ENCODE data around the gene ELP2.

The ELP2 gene

GRCh38 chr18:36132756-36133155 is 3.1 kb downstream of the ELP2 start:
- ATAC-seq (no peak), DNase-seq (ENCODE audit: low spot score in 2 of 2) (no peak)
- peaks cover 44% of the 10 kb centered on the region for H3K4me1 Mint-ChIP-seq
- H3K36me3 Mint-ChIP-seq: peaks cover 57% of the 10 kb centered on the region
- H3K27ac Mint-ChIP-seq: peak overlapping the region; percentile 46
- peak overlapping the region; percentile 92 for H3K4me3 Mint-ChIP-seq
- no peaks in the 10 kb centered on the region for H3K9me3 Mint-ChIP-seq

- Mint-ChIP-seq H3K36me3 (peaks cover 76% of the 10 kb centered on the region), H3K4me3 (no peak overlapping the region), H3K4me1 (peaks cover 37% of the 10 kb centered on the region), H3K27ac (peak overlapping the region; percentile 7), H3K9me3 (no peaks in the 10 kb centered on the region)
- ATAC-seq (no peak), DNase-seq (ENCODE audit: low spot score in 2 of 2) (no peak)
These were observed 5.6 kb downstream of the ELP2 start for GRCh38 chr18:36135264-36135663.

DNA sequence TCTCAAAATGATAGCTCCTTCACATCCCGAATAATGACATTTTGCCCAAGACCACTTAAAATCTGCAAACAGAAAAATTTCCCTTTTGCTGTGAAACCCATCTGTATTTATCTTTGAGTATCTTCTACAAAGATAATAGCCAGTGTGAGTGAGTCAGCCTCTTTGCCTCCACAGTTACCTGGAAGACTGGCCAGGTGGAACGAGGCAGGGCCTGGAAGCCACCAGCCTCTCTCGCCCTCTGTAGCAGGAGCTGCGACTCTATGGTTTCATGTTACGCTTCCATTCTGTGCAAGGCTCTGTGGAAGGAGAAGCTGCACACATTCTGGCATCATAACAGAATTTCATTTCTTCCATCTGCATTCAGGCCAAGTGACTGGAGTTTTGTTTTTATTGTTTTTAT is 9.5 kb downstream of the ELP2 start:
- no peak for DNase-seq (ENCODE audit: low spot score in 2 of 2)
- no peak overlapping the region for H3K27ac Mint-ChIP-seq
- H3K36me3 Mint-ChIP-seq: peaks cover 100% of the 10 kb centered on the region
- no peak for ATAC-seq
- H3K4me3 Mint-ChIP-seq: no peak overlapping the region
- no peaks in the 10 kb centered on the region for H3K9me3 Mint-ChIP-seq
- peaks cover 11% of the 10 kb centered on the region for H3K4me1 Mint-ChIP-seq

- Mint-ChIP-seq H3K36me3 (peaks cover 100% of the 10 kb centered on the region), H3K9me3 (no peaks in the 10 kb centered on the region), H3K4me3 (no peak overlapping the region), H3K27ac (no peak overlapping the region), H3K4me1 (peaks cover 5% of the 10 kb centered on the region)
- DNase-seq (ENCODE audit: low spot score in 2 of 2) (no peak), ATAC-seq (peak; percentile 43)
These were observed 11.9 kb downstream of the ELP2 start for GRCh38 chr18:36141576-36141975.

DNA sequence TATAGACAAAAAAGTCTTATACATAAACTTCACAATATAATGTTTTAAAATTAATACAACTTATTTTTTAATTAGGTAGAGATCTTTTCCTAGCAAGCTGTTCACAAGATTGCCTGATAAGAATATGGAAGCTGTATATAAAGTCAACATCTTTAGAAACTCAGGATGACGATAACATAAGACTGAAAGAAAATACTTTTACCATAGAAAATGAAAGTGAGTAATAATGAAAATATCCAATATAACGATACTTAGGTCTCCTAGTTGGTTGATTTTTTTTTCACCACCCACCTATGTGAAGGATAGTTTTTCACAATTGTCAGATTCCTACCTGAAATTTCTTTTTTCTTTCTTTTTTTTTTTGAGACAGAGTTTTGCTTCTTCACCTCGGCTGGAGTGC is 13.1 kb downstream of the ELP2 start:
- DNase-seq (ENCODE audit: low spot score in 2 of 2) (no peak), ATAC-seq (no peak)
- H3K4me3 Mint-ChIP-seq: no peak overlapping the region
- peaks cover 5% of the 10 kb centered on the region for H3K4me1 Mint-ChIP-seq
- H3K27ac Mint-ChIP-seq: no peak overlapping the region
- no peaks in the 10 kb centered on the region for H3K9me3 Mint-ChIP-seq
- H3K36me3 Mint-ChIP-seq: peaks cover 100% of the 10 kb centered on the region

DNA sequence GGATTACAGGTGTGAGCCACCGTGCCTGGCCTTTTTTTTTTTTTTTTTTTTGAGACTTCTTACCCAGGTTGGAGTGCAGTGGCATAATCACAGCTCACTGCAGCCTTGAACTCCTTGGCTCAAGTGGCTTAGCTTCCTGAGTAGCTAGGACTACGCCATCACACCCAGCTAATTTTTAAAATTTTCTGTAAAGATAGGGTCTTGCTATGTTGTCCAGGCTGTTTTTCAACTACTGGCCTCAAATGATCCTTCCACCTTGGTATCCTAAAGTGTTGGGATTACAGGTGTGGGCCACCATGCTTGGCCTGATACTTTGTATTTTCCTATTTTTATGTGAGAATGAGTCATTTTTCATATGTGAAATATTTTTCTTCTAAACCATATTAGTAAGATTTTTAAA is 13.7 kb downstream of the ELP2 start:
- no peak for DNase-seq (ENCODE audit: low spot score in 2 of 2)
- Mint-ChIP-seq H3K36me3 (peaks cover 100% of the 10 kb centered on the region), H3K27ac (no peak overlapping the region)

DNA sequence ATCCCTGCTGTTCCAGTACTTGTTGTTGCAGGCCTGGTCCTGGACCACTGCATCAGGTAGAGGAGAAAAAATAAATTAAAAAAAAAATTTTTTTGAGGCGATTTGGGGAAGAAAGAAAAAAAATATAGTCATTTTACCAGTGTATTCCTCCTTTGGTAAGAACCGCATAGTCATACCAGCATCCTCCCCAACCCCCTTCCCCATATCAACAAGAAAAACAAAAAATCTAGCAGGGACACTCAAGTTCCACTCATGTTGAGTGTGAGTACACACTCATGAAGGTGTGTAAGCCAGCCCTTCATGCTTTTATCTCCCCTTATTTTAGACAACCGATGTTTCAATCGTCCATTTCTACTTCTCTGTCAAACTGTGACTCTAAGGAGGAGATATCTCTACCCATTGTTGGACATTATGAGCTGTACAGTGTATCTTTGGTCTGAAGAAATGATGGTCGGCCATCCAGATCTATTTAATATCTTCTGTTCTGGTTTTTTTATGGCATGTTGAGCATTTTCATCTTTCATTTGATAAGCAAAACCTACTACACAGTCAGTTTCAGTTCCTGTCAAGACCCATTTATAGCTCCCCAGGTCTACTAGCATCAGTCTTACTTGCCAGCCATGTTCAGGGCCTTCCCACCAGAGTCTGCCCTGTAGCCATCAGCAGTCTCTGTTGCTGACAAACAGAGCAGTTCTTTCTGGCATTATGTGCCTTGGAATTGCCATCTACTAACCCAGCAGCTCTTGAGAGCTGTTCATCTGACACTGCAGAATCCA is 20.0 kb downstream of the ELP2 start:
- no peak for ATAC-seq
- peaks cover 19% of the 10 kb centered on the region for H3K4me1 Mint-ChIP-seq
- H3K9me3 Mint-ChIP-seq: no peaks in the 10 kb centered on the region
- peaks cover 100% of the 10 kb centered on the region for H3K36me3 Mint-ChIP-seq
- no peak for DNase-seq (ENCODE audit: low spot score in 2 of 2)
- peak overlapping the region; percentile 52 for H3K27ac Mint-ChIP-seq
- H3K4me3 Mint-ChIP-seq: no peak overlapping the region

More for the DNA sequence above, 13.7 kb downstream of the ELP2 start:
- ATAC-seq: no peak
- Mint-ChIP-seq H3K9me3 (no peaks in the 10 kb centered on the region), H3K4me1 (peaks cover 5% of the 10 kb centered on the region), H3K4me3 (no peak overlapping the region)

DNA sequence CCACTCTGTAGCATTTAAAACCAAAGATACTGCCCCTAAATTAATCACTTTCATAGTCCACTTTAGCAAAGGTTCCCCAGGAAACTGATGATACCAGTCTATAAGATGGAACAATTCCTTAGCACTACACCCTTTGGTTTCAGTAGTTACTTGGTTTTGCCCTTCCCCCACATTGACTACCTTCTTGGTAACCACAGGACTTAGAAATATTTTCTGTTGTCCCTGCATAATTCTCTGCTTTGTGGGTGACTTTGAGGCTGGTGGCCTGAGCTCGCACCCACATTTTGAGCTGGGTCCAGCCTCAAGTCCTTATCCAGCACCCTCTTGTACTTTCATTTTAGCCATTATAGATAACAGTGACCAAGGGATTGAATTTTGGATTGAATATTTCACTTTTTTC is 23.1 kb downstream of the ELP2 start:
- Mint-ChIP-seq H3K27ac (peak overlapping the region; percentile 57), H3K9me3 (no peaks in the 10 kb centered on the region), H3K4me3 (no peak overlapping the region), H3K36me3 (peaks cover 99% of the 10 kb centered on the region), H3K4me1 (peaks cover 29% of the 10 kb centered on the region)
- ATAC-seq: no peak
- DNase-seq (ENCODE audit: low spot score in 2 of 2): no peak

- Mint-ChIP-seq H3K4me3 (no peak overlapping the region), H3K27ac (peak overlapping the region; percentile 57), H3K9me3 (no peaks in the 10 kb centered on the region), H3K36me3 (peaks cover 99% of the 10 kb centered on the region), H3K4me1 (peaks cover 34% of the 10 kb centered on the region)
- DNase-seq (ENCODE audit: low spot score in 2 of 2) (no peak), ATAC-seq (no peak)
These were observed 23.5 kb downstream of the ELP2 start for GRCh38 chr18:36153203-36153602.

GRCh38 chr18:36153771-36154170 is 24.1 kb downstream of the ELP2 start:
- Mint-ChIP-seq H3K4me1 (peaks cover 37% of the 10 kb centered on the region), H3K36me3 (peaks cover 99% of the 10 kb centered on the region), H3K27ac (peak overlapping the region; percentile 57), H3K9me3 (no peaks in the 10 kb centered on the region), H3K4me3 (no peak overlapping the region)
- ATAC-seq: no peak
- DNase-seq (ENCODE audit: low spot score in 2 of 2): no peak

- no peak overlapping the region for H3K4me3 Mint-ChIP-seq
- no peak for ATAC-seq
- peaks cover 99% of the 10 kb centered on the region for H3K36me3 Mint-ChIP-seq
- no peak for DNase-seq (ENCODE audit: low spot score in 2 of 2)
- peak overlapping the region; percentile 40 for H3K27ac Mint-ChIP-seq
- H3K9me3 Mint-ChIP-seq: no peaks in the 10 kb centered on the region
- H3K4me1 Mint-ChIP-seq: peaks cover 37% of the 10 kb centered on the region
These were observed 26.4 kb downstream of the ELP2 start for GRCh38 chr18:36155851-36156757.

GRCh38 chr18:36157441-36157840 is 27.7 kb downstream of the ELP2 start:
- Mint-ChIP-seq H3K9me3 (no peaks in the 10 kb centered on the region), H3K4me1 (peaks cover 44% of the 10 kb centered on the region), H3K27ac (peak overlapping the region; percentile 40), H3K36me3 (peaks cover 99% of the 10 kb centered on the region), H3K4me3 (no peak overlapping the region)
- ATAC-seq (no peak), DNase-seq (ENCODE audit: low spot score in 2 of 2) (no peak)

- Mint-ChIP-seq H3K27ac (peak overlapping the region; percentile 14), H3K4me3 (no peak overlapping the region), H3K36me3 (peaks cover 99% of the 10 kb centered on the region), H3K9me3 (no peaks in the 10 kb centered on the region), H3K4me1 (peaks cover 34% of the 10 kb centered on the region)
- no peak for ATAC-seq
- no peak for DNase-seq (ENCODE audit: low spot score in 2 of 2)
These were observed 28.7 kb downstream of the ELP2 start for GRCh38 chr18:36158266-36158867.

- Mint-ChIP-seq H3K4me1 (peaks cover 33% of the 10 kb centered on the region), H3K27ac (peak overlapping the region; percentile 66), H3K4me3 (no peak overlapping the region), H3K9me3 (no peaks in the 10 kb centered on the region), H3K36me3 (peaks cover 99% of the 10 kb centered on the region)
- ATAC-seq (peak; percentile 72), DNase-seq (ENCODE audit: low spot score in 2 of 2) (no peak)
These were observed 31.3 kb downstream of the ELP2 start for GRCh38 chr18:36160959-36161371.

DNA sequence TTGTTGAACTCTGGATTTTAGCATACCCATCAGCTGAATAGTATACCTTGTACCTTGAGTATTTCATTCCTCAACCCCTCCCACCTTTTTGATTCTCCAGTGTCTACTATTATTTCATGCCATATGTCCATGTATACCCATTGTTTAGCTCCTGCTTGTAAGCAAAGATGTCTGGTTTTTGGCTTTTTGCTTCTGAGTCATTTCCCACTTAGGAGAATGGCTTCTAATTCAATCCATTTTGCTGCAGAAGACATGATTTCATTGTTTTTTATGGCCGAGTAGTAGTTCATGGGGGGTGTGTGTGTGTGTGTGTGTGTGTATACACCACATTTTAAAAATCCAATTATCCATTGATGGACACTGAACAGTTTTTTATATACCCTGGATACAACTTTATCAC is 33.3 kb downstream of the ELP2 start:
- peaks cover 100% of the 10 kb centered on the region for H3K36me3 Mint-ChIP-seq
- H3K9me3 Mint-ChIP-seq: no peaks in the 10 kb centered on the region
- no peak for DNase-seq (ENCODE audit: low spot score in 2 of 2)
- H3K27ac Mint-ChIP-seq: no peak overlapping the region
- H3K4me1 Mint-ChIP-seq: peaks cover 20% of the 10 kb centered on the region
- ATAC-seq: no peak
- H3K4me3 Mint-ChIP-seq: no peak overlapping the region

Data from stimulated activated effector memory CD8-positive, alpha-beta T cell treated with anti-CD3 and anti-CD28 coated beads, Interleukin-12 subunit alpha, Interleukin-12 subunit beta, amount 100 ng/mL, for 72 hours (primary cell).